H1 (cell line): ENCODE results near the gene FZD4. TPM values are rescaled to one million over a fixed set of nuclear protein-coding genes. Genes with fewer than 3 reads are reported as not detected.

Experiments used
- CTCF ChIA-PET: fragments of 300-600 bp; sonication (Branson Sonifier 250); formaldehyde crosslinking; loops from one replicate; lab custom pipeline; 2021; ENCODE audit not compliant: partially characterized antibody; lab: Charles Lee
- POLR2A ChIA-PET: fragments of 300-600 bp; sonication (Branson Sonifier 250); formaldehyde crosslinking; loops from one replicate; lab custom pipeline; 2021; ENCODE audit warnings: inconsistent platforms; ENCODE audit not compliant: partially characterized antibody; lab: Charles Lee
- DNase-seq, 2 experiments: peaks; one replicate each; pipeline versions ENCODE4 v3.0.0 to v3.0.0-alpha.2; 2010 to 2022; ENCODE audit warnings: low spot score in 2 of 2, low read depth in 1 of 2, mixed read lengths in 1 of 2
- FAIRE-seq: peaks from 2 replicates; lab custom pipeline; 2011; peaks lifted over from hg19 to GRCh38; lab: Jason Lieb, UNC
- H2AFZ ChIP-seq: 2 replicates; pipeline ENCODE4 v1.8.1; 2012; ENCODE audit warnings: low read length, inconsistent platforms
- H2AK5ac ChIP-seq: 2 replicates; pipeline ENCODE4 v1.6.1; 2013; ENCODE audit warnings: low read depth, low read length
- H2BK120ac ChIP-seq: replicated peaks from 2 replicates; pipeline ENCODE3; 2013; ENCODE audit warnings: low read depth, low read length, inconsistent platforms
- H2BK12ac ChIP-seq: 2 replicates; pipeline ENCODE4 v1.6.1; 2013; ENCODE audit warnings: low read depth, low read length
- H2BK15ac ChIP-seq: 2 replicates; pipeline ENCODE4 v1.6.1; 2013; ENCODE audit warnings: low read length
- H2BK20ac ChIP-seq: 2 replicates; pipeline ENCODE4 v1.6.1; 2013; ENCODE audit warnings: low read length
- H2BK5ac ChIP-seq: 2 replicates; pipeline ENCODE4 v1.6.1; 2013; ENCODE audit warnings: low read depth, low read length
- H3K14ac ChIP-seq: 2 replicates; pipeline ENCODE4 v1.6.1; 2013; ENCODE audit warnings: inconsistent platforms; ENCODE audit not compliant: insufficient read length
- H3K18ac ChIP-seq: 2 replicates; pipeline ENCODE4 v1.6.1; 2013; ENCODE audit warnings: low read length; ENCODE audit errors: extremely low read depth
- H3K23ac ChIP-seq: 2 replicates; pipeline ENCODE4 v1.6.1; 2013; ENCODE audit warnings: inconsistent platforms; ENCODE audit not compliant: insufficient read length
- H3K23me2 ChIP-seq: 2 replicates; pipeline ENCODE4 v1.6.1; 2013; ENCODE audit warnings: low read depth, low read length
- H3K27ac ChIP-seq: 2 replicates; pipeline ENCODE4 v1.6.1; 2011; ENCODE audit warnings: low read depth, low read length, inconsistent platforms
- H3K27me3 ChIP-seq, 4 experiments: replicated peaks in 1 of 4; 1 replicate in 1 of 4; 2 replicates in 3 of 4; pipeline versions ENCODE4 v1.6.1 to v1.8.1; 2011 to 2013; ENCODE audit warnings: low read length in 3 of 4, mild to moderate bottlenecking in 3 of 4, inconsistent platforms in 2 of 4, mixed read lengths in 2 of 4, moderate library complexity in 1 of 4; ENCODE audit not compliant: control insufficient read depth in 3 of 4, insufficient read depth in 3 of 4; ENCODE audit errors: extremely low read depth in 1 of 4
- H3K36me3 ChIP-seq, 4 experiments: 2 replicates each; pipeline versions ENCODE4 v1.6.1 to v1.8.1; 2011 to 2013; ENCODE audit warnings: mild to moderate bottlenecking in 4 of 4, low read length in 3 of 4, moderate library complexity in 2 of 4, control low read depth in 1 of 4, inconsistent platforms in 1 of 4; ENCODE audit not compliant: insufficient read depth in 4 of 4, control insufficient read depth in 2 of 4
- H3K4ac ChIP-seq: replicated peaks from 2 replicates; pipeline ENCODE3; 2013; ENCODE audit warnings: low read length, low read depth, mixed read lengths, inconsistent platforms; ENCODE audit not compliant: insufficient read length
- H3K4me1 ChIP-seq, 4 experiments: replicated peaks in 1 of 4; 1 replicate in 1 of 4; 2 replicates in 3 of 4; pipeline versions ENCODE4 v1.6.1 to v1.8.1; 2011 to 2013; ENCODE audit warnings: low read length in 3 of 4, inconsistent platforms in 2 of 4, mixed read lengths in 1 of 4; ENCODE audit not compliant: insufficient read depth in 4 of 4, control insufficient read depth in 3 of 4
- H3K4me2 ChIP-seq, 2 experiments: 2 replicates each; pipeline versions ENCODE4 v1.6.1 to v1.8.1; 2011 to 2013; ENCODE audit warnings: low read depth in 2 of 2, low read length in 2 of 2, control low read depth in 1 of 2, inconsistent platforms in 1 of 2, mild to moderate bottlenecking in 1 of 2; ENCODE audit not compliant: insufficient read depth in 1 of 2
- H3K4me3 ChIP-seq, 4 experiments: fragments of 200-600, 300-600 bp in 1 of 4; sonication (generic), shearing (Covaris generic), sonication (Bioruptor Twin) in 1 of 4; 2 replicates each; pipeline versions ENCODE4 v1.5.1 to v1.8.1; 2011 to 2016; ENCODE audit warnings: low read length in 4 of 4, low read depth in 3 of 4, control low read depth in 2 of 4, inconsistent platforms in 2 of 4, mild to moderate bottlenecking in 2 of 4, mixed read lengths in 1 of 4, moderate library complexity in 1 of 4; ENCODE audit not compliant: insufficient read depth in 2 of 4; ENCODE audit errors: extremely low read depth in 1 of 4
- H3K56ac ChIP-seq: replicated peaks from 2 replicates; pipeline ENCODE3; 2013; ENCODE audit warnings: low read depth, mild to moderate bottlenecking, mixed read lengths, low read length, inconsistent platforms; ENCODE audit not compliant: insufficient read length
- H3K79me1 ChIP-seq: 2 replicates; pipeline ENCODE4 v1.6.1; 2013; ENCODE audit warnings: low read depth, low read length, control low read depth
- H3K79me2 ChIP-seq, 2 experiments: 2 replicates each; pipeline versions ENCODE4 v1.6.1 to v1.8.1; 2012 to 2013; ENCODE audit warnings: low read length in 2 of 2, mild to moderate bottlenecking in 2 of 2, inconsistent platforms in 1 of 2; ENCODE audit not compliant: insufficient read depth in 2 of 2, control insufficient read depth in 1 of 2
- H3K9ac ChIP-seq, 4 experiments: replicated peaks in 1 of 4; 1 replicate in 1 of 4; 2 replicates in 3 of 4; pipeline versions ENCODE4 v1.6.1 to v1.8.1; 2011 to 2013; ENCODE audit warnings: low read depth in 3 of 4, low read length in 3 of 4, control low read depth in 2 of 4, mild to moderate bottlenecking in 2 of 4, moderate library complexity in 2 of 4, inconsistent platforms in 1 of 4; ENCODE audit errors: extremely low read depth in 1 of 4
- H3K9me3 ChIP-seq, 2 experiments: 2 replicates each; pipeline versions ENCODE4 v1.6.1 to v1.8.1; 2012 to 2013; ENCODE audit warnings: mild to moderate bottlenecking in 2 of 2, moderate library complexity in 2 of 2, control low read depth in 1 of 2, inconsistent platforms in 1 of 2, low read depth in 1 of 2, low read length in 1 of 2, mixed read lengths in 1 of 2; ENCODE audit not compliant: insufficient read depth in 2 of 2
- H4K20me1 ChIP-seq, 2 experiments: replicated peaks in 1 of 2; 2 replicates each; pipeline versions ENCODE3 to v1.8.1; 2011 to 2013; ENCODE audit warnings: inconsistent platforms in 2 of 2, low read length in 2 of 2, mild to moderate bottlenecking in 1 of 2; ENCODE audit not compliant: insufficient read depth in 2 of 2, control insufficient read depth in 1 of 2
- H4K5ac ChIP-seq: 2 replicates; pipeline ENCODE4 v1.6.1; 2013; ENCODE audit warnings: low read length, low read depth, mixed read lengths, inconsistent platforms; ENCODE audit not compliant: insufficient read length
- H4K8ac ChIP-seq: 2 replicates; pipeline ENCODE4 v1.8.0; 2013; ENCODE audit warnings: mild to moderate bottlenecking, moderate library complexity, low read length, inconsistent platforms; ENCODE audit not compliant: insufficient read depth; ENCODE audit errors: extremely low read depth
- H4K91ac ChIP-seq: replicated peaks from 2 replicates; pipeline ENCODE3; 2013; ENCODE audit warnings: low read length, mixed read lengths, inconsistent platforms; ENCODE audit not compliant: insufficient read length
- CBX5 ChIP-seq: fragments of 300-800, 300-1000 bp; sonication (generic); IDR thresholded peaks from 2 replicates; pipeline ENCODE4 v1.7.1; 2016; ENCODE audit warnings: antibody characterized with exemption, low read length, low read depth
- CREB1 ChIP-seq: IDR thresholded peaks from 2 replicates; pipeline ENCODE4 v1.6.1; 2012; ENCODE audit warnings: inconsistent platforms
- MAFK ChIP-seq: IDR thresholded peaks from 2 replicates; pipeline ENCODE4 v1.6.1; 2012; ENCODE audit warnings: low read depth, mild to moderate bottlenecking, improper control_type of control experiment, low read length
- RFX5 ChIP-seq: IDR thresholded peaks from 2 replicates; pipeline ENCODE4 v1.6.1; 2011; ENCODE audit warnings: low read depth, low read length, improper control_type of control experiment, borderline replicate concordance
- SIRT6 ChIP-seq: IDR thresholded peaks from one replicate; pipeline ENCODE4 v1.7.1; 2012; ENCODE audit warnings: low read length, inconsistent platforms
- SIX5 ChIP-seq: IDR thresholded peaks from 2 replicates; pipeline ENCODE4 v1.6.1; 2011; ENCODE audit warnings: mild to moderate bottlenecking, low read depth, low read length
- WGBS, 2 experiments: shearing (Covaris generic) in 1 of 2; methylation state at CpG; one replicate each; pipeline versions ENCODE4 v1.1.6 to v1.1.7; 2013 to 2015; ENCODE audit warnings: low lambda C conversion rate in 2 of 2, mixed read lengths in 2 of 2, inconsistent platforms in 1 of 2, low coverage in 1 of 2, missing lambda C conversion rate in 1 of 2; ENCODE audit not compliant: insufficient replicate concordance in 2 of 2, insufficient coverage in 1 of 2, insufficient read length in 1 of 2; ENCODE audit errors: extremely low coverage in 1 of 2, missing lambda C conversion rate in 1 of 2; 5-methylcytosine and 5-hydroxymethylcytosine counted together
- polyA plus RNA-seq, 7 experiments: library from polyadenylated mRNA; depleted of rRNA in 3 of 7; stranded (reverse) in 5 of 7; unstranded in 2 of 7; fragments of >200 nt in 5 of 7; fragments of 200-250 nt in 2 of 7; gene quantifications; 1 replicate in 5 of 7; 2 replicates in 1 of 7; 4 replicates in 1 of 7; pipeline versions ENCODE4 v1.2.1 to v1.2.3, GENCODE V29; 2011 to 2013; ENCODE audit warnings: missing spikeins in 2 of 7, mixed read lengths in 2 of 7
- total RNA-seq: library from RNA; stranded (reverse); fragmentation: NEBNext Ultra II Directional; extraction: Animal tissue kit (Norgen Biotek cat#: 25700); gene quantifications from 2 replicates; pipeline ENCODE4 v1.2.1, GENCODE V29; 2021

The FZD4 gene
- total and polyA plus RNA-seq, 2 of the 8 experiments (the other 6 are each of a cell fraction or from before 2014, with no cell fraction given) = 3.1 to 7.1 TPM

- no peak overlapping the region for H3K18ac ChIP-seq
- peaks cover 2 to 10% (median 5%) of the 10 kb centered on the region in 4 experiments; a peak in 4 of 7 replicates for H3K4me1 ChIP-seq
- H3K4me3 ChIP-seq = no peak overlapping the region
- CTCF ChIA-PET = interaction anchor here (0.6 to 3.2 kb wide), 5 partner anchors 9 to 348 kb away, joined by 3 to 17 read pairs (median 3); no protein-coding TSS in a partner anchor
- no peak overlapping the region for H3K4ac ChIP-seq
- H3K79me2 ChIP-seq = no peaks in the 10 kb centered on the region
- H3K27ac ChIP-seq = no peak overlapping the region
- H2BK12ac ChIP-seq = 0 out of 2 replicates have a peak overlapping the region, but pooled peaks have one; percentile 77
- no peak overlapping the region for H2BK15ac ChIP-seq
- H2AK5ac ChIP-seq = no peak overlapping the region
- no peak overlapping the region for H2BK5ac ChIP-seq
- H3K14ac ChIP-seq = no peak overlapping the region
- no peak overlapping the region for H3K4me2 ChIP-seq
- H3K56ac ChIP-seq = no peak overlapping the region
- POLR2A ChIA-PET = interaction anchor here (0.9 to 1.6 kb wide), 2 partner anchors 14 to 70 kb away, joined by 3 to 4 read pairs; partner anchors contain the start of gene FZD4
- H3K36me3 ChIP-seq = no peaks in the 10 kb centered on the region
- TF ChIP-seq SIRT6 (no peak), RFX5 (no peak), SIX5 (no peak), CREB1 (no peak), MAFK (no peak), CBX5 (no peak)
- TF ChIP-seq, all 59 proteins: peak for 0
- Histone ChIP-seq H3K27me3 (no peaks in the 10 kb centered on the region), H2BK20ac (no peak overlapping the region), H4K5ac (no peak overlapping the region), H3K9me3 (no peaks in the 10 kb centered on the region), H3K79me1 (no peaks in the 10 kb centered on the region), H4K20me1 (no peaks in the 10 kb centered on the region), H4K91ac (no peak overlapping the region), H2BK120ac (no peak overlapping the region), H4K8ac (no peak overlapping the region), H2AFZ (no peak overlapping the region), H3K23ac (no peak overlapping the region), H3K23me2 (no peaks in the 10 kb centered on the region), H3K9ac (no peak overlapping the region)
- DNase-seq = no peak
- WGBS, 2 experiments = 86% methylated on average over 7 of the region's 7 CpGs; no CpG with 5 or more reads in 1 of the 2 experiments
- no peak for FAIRE-seq
These were observed 13.9 kb downstream of the FZD4 start for GRCh38 chr11:86941077-86941870.
